Gastroesophageal sphincter (tissue), 4 donors: Measurements from ENCODE around the gene KRTAP4-8. TPM values are rescaled to one million over a fixed set of nuclear protein-coding genes. Genes with fewer than 3 reads are reported as not detected.
"Not testable (repeated sequence)": the region's sequence is repeated elsewhere in the genome, so short reads cannot be mapped to it uniquely, and the experiment has no call there.

Experiments
- ATAC-seq: fragments of 150-250 bp; one replicate; pipeline ENCODE4 v1.9.1; 2016; ENCODE audit warnings: mild to moderate bottlenecking, moderate library complexity
- H3K27ac ChIP-seq, 4 donors: fragments of 200-600 bp; sonication (generic) in 3 of 4; 1 replicate in 3 of 4; 2 replicates in 1 of 4; pipeline ENCODE4 v1.5.1; 2016 to 2019
- H3K27me3 ChIP-seq: fragments of 200-600 bp; sonication (generic); one replicate; pipeline ENCODE4 v1.5.1; 2019
- H3K36me3 ChIP-seq, 2 donors: fragments of 200-600 bp; sonication (generic); one replicate each; pipeline ENCODE4 v1.5.1; 2019; ENCODE audit warnings: control low read depth in 1 of 2
- H3K4me1 ChIP-seq, 3 donors: fragments of 200-600 bp; sonication (generic); 1 replicate in 2 of 3; 2 replicates in 1 of 3; pipeline ENCODE4 v1.5.1; 2016 to 2019; ENCODE audit warnings: control low read depth in 2 of 3
- H3K4me3 ChIP-seq, 2 donors: fragments of 200-600 bp; sonication (generic); one replicate each; pipeline ENCODE4 v1.5.1; 2019; ENCODE audit warnings: mild to moderate bottlenecking in 1 of 2, moderate library complexity in 1 of 2
- H3K9me3 ChIP-seq, 3 donors: fragments of 200-600 bp; sonication (generic); one replicate each; pipeline ENCODE4 v1.5.1; 2017 to 2019; ENCODE audit warnings: control low read depth in 2 of 3
- CTCF ChIP-seq, 4 experiments: fragments of 200-600 bp in 2 of 4; fragments of 450-650 bp in 2 of 4; sonication (generic) in 1 of 4; IDR thresholded peaks; one replicate each; pipeline ENCODE4 v1.5.1; 2017 to 2019; ENCODE audit warnings: antibody characterized with exemption in 4 of 4, mild to moderate bottlenecking in 2 of 4, moderate library complexity in 2 of 4
- EP300 ChIP-seq: sonication (generic); formaldehyde crosslinking; IDR thresholded peaks from one replicate; pipeline ENCODE4 v1.6.1; 2017; ENCODE audit warnings: antibody characterized with exemption, mild to moderate bottlenecking
- POLR2A ChIP-seq, 2 donors: fragments of 450-650 bp; IDR thresholded peaks; one replicate each; pipeline ENCODE4 v1.6.1; 2017; ENCODE audit warnings: antibody characterized with exemption in 2 of 2, mild to moderate bottlenecking in 2 of 2, moderate library complexity in 1 of 2
- POLR2AphosphoS5 ChIP-seq: sonication (generic); formaldehyde crosslinking; IDR thresholded peaks from one replicate; pipeline ENCODE4 v1.6.1; 2017; ENCODE audit warnings: antibody characterized with exemption
- WGBS, 2 donors: methylation state at CpG; one replicate each; pipeline ENCODE4 v1.1.5; 2018; ENCODE audit warnings: low coverage in 1 of 2; 5-methylcytosine and 5-hydroxymethylcytosine counted together
- total RNA-seq, 4 donors: library from RNA; depleted of rRNA; stranded (reverse); fragments of >200 nt; gene quantifications; one replicate each; pipeline ENCODE4 v1.1.0, GENCODE V29; 2016

The KRTAP4-8 gene
- total RNA-seq, 4 donors from 2014 or later: not detected

- H3K4me3 ChIP-seq: no peak overlapping the region
- 86 to 90% methylated on average over 2 of the region's 2 CpGs for WGBS, 2 donors
- TF ChIP-seq EP300 (no peak), CTCF (IDR thresholded peaks at IDR 0.05) (no peak), POLR2AphosphoS5 (no peak), POLR2A (IDR thresholded peaks at IDR 0.05) (no peak)
- H3K9me3 ChIP-seq: no peaks in the 10 kb centered on the region
- no peak for ATAC-seq
- H3K4me1 ChIP-seq: no peaks in the 10 kb centered on the region
- H3K27ac ChIP-seq: no peak overlapping the region
- H3K27me3 ChIP-seq: peaks cover 33% of the 10 kb centered on the region
- no peaks in the 10 kb centered on the region for H3K36me3 ChIP-seq
Observed at GRCh38 chr17:41121742-41122141, 23.8 kb upstream of the KRTAP4-8 start.

- not testable (repeated sequence) for H3K27ac ChIP-seq, H3K4me3 ChIP-seq, H3K9me3 ChIP-seq, H3K36me3 ChIP-seq, ATAC-seq, H3K4me1 ChIP-seq
- WGBS, 2 donors: 53 to 55% methylated on average over 10 to 11 of the region's 11 CpGs
- H3K27me3 ChIP-seq: peaks cover 33% of the 10 kb centered on the region
Observed at GRCh38 chr17:41119696-41120690, 22.1 kb upstream of the KRTAP4-8 start.

- no peaks in the 10 kb centered on the region for H3K4me1 ChIP-seq
- no peaks in the 10 kb centered on the region for H3K9me3 ChIP-seq
- H3K27me3 ChIP-seq: peaks cover 38% of the 10 kb centered on the region
- WGBS, 2 donors: 67 to 90% methylated on average over 1 to 4 of the region's 4 CpGs
- no peak for TF ChIP-seq EP300
- no peak for TF ChIP-seq POLR2A (IDR thresholded peaks at IDR 0.05)
- TF ChIP-seq POLR2AphosphoS5: no peak
- TF ChIP-seq CTCF (IDR thresholded peaks at IDR 0.05): no peak
- no peak for ATAC-seq
- H3K27ac ChIP-seq: no peak overlapping the region
- no peaks in the 10 kb centered on the region for H3K36me3 ChIP-seq
- no peak overlapping the region for H3K4me3 ChIP-seq
Observed at GRCh38 chr17:41118721-41119120, 20.8 kb upstream of the KRTAP4-8 start.

- H3K4me1 ChIP-seq, H3K9me3 ChIP-seq, ATAC-seq, H3K27ac ChIP-seq, H3K4me3 ChIP-seq, H3K36me3 ChIP-seq: not testable (repeated sequence)
- 20 to 91% methylated on average over 2 to 4 of the region's 10 CpGs for WGBS, 2 donors
- H3K27me3 ChIP-seq: peaks cover 31% of the 10 kb centered on the region
Observed at GRCh38 chr17:41117846-41118386, 20.0 kb upstream of the KRTAP4-8 start, which contains the start of gene KRTAP4-11. Gene KRTAP4-11, minus strand, starts transcription at chr17:41118373. Its CDS starts 58 bp downstream, at chr17:41118315.

GRCh38 chr17:41116297-41116696 lies 18.4 kb upstream of the KRTAP4-8 start:
- peaks cover 27% of the 10 kb centered on the region for H3K27me3 ChIP-seq
- 51 to 55% methylated on average over 5 of the region's 5 CpGs for WGBS, 2 donors
- no peak for TF ChIP-seq POLR2AphosphoS5
- H3K27ac ChIP-seq: no peak overlapping the region
- H3K4me3 ChIP-seq: no peak overlapping the region
- H3K4me1 ChIP-seq: no peaks in the 10 kb centered on the region
- no peaks in the 10 kb centered on the region for H3K9me3 ChIP-seq
- H3K36me3 ChIP-seq: no peaks in the 10 kb centered on the region
- ATAC-seq: no peak

- no peak overlapping the region for H3K4me3 ChIP-seq
- peaks cover 21% of the 10 kb centered on the region for H3K27me3 ChIP-seq
- no peak for ATAC-seq
- no peak overlapping the region for H3K27ac ChIP-seq
- H3K4me1 ChIP-seq: no peaks in the 10 kb centered on the region
- no peaks in the 10 kb centered on the region for H3K9me3 ChIP-seq
- TF ChIP-seq EP300: no peak
- no peak for TF ChIP-seq CTCF (IDR thresholded peaks at IDR 0.05)
- TF ChIP-seq POLR2A (IDR thresholded peaks at IDR 0.05): no peak
- no peak for TF ChIP-seq POLR2AphosphoS5
- WGBS, 2 donors: 77 to 81% methylated on average over 2 of the region's 2 CpGs
- no peaks in the 10 kb centered on the region for H3K36me3 ChIP-seq
Observed at GRCh38 chr17:41111151-41111885, 13.4 kb upstream of the KRTAP4-8 start.

GRCh38 chr17:41108728-41109386 lies 10.9 kb upstream of the KRTAP4-8 start:
- peaks cover 22% of the 10 kb centered on the region for H3K27me3 ChIP-seq
- 0 to 17% methylated on average over 1 of the region's 1 CpG for WGBS, 2 donors
- not testable (repeated sequence) for ATAC-seq, H3K27ac ChIP-seq, H3K4me3 ChIP-seq, H3K4me1 ChIP-seq, H3K9me3 ChIP-seq, H3K36me3 ChIP-seq
